Measurements from ENCODE around the gene SLIT1.

SLIT1 gene

DNA sequence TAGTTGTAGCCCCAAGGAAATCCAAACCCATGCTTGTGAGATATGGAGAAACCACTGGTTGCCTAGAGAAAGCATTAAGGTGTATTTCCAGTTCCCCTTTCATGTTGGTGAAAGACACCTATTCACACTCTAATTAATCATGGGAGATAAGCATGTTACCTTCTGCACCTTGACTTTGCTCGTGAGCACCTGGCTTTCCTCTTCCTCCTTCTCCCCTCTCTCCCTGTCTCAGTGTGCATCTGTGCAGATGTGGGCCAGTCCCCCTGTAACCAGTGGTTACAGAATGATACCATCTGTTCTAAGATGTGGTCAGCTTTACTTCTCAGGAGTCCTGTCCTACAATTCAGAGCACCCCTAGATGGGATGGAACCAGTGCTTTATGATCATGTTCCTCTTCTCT is 193.0 kb downstream of the SLIT1 start:
- no peak for ATAC-seq
- no peak for TF ChIP-seq SNAI2 (CRISPR knock-in tag; IDR thresholded peaks at IDR 0.05)

DNA sequence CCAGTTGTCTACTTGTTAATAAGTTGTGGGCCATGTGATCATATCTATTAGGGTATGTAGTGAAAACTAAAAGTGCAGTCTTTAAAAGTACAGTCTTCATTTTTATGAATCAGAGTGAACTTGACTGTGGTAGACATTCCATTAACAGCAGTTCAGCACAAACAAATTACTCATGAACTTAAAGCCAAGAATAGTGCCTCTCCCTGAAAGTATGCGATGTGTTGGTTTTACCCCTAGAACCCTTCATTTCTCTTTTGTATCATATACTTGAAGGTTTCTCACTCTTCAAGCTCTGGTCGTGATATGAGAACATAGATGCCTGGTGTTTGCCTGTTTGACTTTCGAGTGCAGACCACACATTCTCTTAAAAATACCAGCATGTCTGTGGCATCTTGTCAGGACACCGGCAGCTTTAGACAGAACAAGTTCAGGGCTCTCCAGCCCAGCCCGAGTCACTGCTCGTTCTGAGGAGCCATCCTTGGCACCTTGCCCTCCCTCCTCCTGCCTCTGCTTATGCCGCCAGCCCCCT is 194.4 kb downstream of the SLIT1 start:
- ATAC-seq, result peak; percentile 88
- TF ChIP-seq, protein P1, sequence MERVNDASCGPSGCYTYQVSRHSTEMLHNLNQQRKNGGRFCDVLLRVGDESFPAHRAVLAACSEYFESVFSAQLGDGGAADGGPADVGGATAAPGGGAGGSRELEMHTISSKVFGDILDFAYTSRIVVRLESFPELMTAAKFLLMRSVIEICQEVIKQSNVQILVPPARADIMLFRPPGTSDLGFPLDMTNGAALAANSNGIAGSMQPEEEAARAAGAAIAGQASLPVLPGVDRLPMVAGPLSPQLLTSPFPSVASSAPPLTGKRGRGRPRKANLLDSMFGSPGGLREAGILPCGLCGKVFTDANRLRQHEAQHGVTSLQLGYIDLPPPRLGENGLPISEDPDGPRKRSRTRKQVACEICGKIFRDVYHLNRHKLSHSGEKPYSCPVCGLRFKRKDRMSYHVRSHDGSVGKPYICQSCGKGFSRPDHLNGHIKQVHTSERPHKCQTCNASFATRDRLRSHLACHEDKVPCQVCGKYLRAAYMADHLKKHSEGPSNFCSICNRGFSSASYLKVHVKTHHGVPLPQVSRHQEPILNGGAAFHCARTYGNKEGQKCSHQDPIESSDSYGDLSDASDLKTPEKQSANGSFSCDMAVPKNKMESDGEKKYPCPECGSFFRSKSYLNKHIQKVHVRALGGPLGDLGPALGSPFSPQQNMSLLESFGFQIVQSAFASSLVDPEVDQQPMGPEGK (CRISPR knock-in tag; IDR thresholded peaks at IDR 0.05; ENCODE audit: borderline replicate concordance), result no peak
- no peak for TF ChIP-seq ESRRG (CRISPR knock-in tag; IDR thresholded peaks at IDR 0.05)
- TF ChIP-seq ZFP3 (CRISPR knock-in tag; IDR thresholded peaks at IDR 0.05), result no peak
- TF ChIP-seq, protein P2, sequence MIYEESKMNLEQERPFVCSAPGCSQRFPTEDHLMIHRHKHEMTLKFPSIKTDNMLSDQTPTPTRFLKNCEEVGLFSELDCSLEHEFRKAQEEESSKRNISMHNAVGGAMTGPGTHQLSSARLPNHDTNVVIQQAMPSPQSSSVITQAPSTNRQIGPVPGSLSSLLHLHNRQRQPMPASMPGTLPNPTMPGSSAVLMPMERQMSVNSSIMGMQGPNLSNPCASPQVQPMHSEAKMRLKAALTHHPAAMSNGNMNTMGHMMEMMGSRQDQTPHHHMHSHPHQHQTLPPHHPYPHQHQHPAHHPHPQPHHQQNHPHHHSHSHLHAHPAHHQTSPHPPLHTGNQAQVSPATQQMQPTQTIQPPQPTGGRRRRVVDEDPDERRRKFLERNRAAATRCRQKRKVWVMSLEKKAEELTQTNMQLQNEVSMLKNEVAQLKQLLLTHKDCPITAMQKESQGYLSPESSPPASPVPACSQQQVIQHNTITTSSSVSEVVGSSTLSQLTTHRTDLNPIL (CRISPR knock-in tag; IDR thresholded peaks at IDR 0.05; ENCODE audit: low read depth), result no peak
- TF ChIP-seq ISL1 (CRISPR knock-in tag; IDR thresholded peaks at IDR 0.05), result no peak
- TF ChIP-seq CSDC2 (CRISPR knock-in tag; IDR thresholded peaks at IDR 0.05), result no peak
- no peak for TF ChIP-seq GLIS3 (CRISPR knock-in tag; IDR thresholded peaks at IDR 0.05)
- TF ChIP-seq, protein P3, sequence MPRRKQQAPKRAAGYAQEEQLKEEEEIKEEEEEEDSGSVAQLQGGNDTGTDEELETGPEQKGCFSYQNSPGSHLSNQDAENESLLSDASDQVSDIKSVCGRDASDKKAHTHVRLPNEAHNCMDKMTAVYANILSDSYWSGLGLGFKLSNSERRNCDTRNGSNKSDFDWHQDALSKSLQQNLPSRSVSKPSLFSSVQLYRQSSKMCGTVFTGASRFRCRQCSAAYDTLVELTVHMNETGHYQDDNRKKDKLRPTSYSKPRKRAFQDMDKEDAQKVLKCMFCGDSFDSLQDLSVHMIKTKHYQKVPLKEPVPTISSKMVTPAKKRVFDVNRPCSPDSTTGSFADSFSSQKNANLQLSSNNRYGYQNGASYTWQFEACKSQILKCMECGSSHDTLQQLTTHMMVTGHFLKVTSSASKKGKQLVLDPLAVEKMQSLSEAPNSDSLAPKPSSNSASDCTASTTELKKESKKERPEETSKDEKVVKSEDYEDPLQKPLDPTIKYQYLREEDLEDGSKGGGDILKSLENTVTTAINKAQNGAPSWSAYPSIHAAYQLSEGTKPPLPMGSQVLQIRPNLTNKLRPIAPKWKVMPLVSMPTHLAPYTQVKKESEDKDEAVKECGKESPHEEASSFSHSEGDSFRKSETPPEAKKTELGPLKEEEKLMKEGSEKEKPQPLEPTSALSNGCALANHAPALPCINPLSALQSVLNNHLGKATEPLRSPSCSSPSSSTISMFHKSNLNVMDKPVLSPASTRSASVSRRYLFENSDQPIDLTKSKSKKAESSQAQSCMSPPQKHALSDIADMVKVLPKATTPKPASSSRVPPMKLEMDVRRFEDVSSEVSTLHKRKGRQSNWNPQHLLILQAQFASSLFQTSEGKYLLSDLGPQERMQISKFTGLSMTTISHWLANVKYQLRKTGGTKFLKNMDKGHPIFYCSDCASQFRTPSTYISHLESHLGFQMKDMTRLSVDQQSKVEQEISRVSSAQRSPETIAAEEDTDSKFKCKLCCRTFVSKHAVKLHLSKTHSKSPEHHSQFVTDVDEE (CRISPR knock-in tag; IDR thresholded peaks at IDR 0.05), result no peak
- TF ChIP-seq TCF4 (CRISPR knock-in tag; IDR thresholded peaks at IDR 0.05; ENCODE audit: borderline replicate concordance), result no peak
- TF ChIP-seq SNAI2 (CRISPR knock-in tag; IDR thresholded peaks at IDR 0.05), result no peak
- no peak for TF ChIP-seq ZNF565 (CRISPR knock-in tag; conservative IDR thresholded peaks at IDR 0.05; ENCODE audit: low read depth)
- TF ChIP-seq ZFP30 (CRISPR knock-in tag; IDR thresholded peaks at IDR 0.05), result no peak
- TF ChIP-seq ARNTL (CRISPR knock-in tag; IDR thresholded peaks at IDR 0.05; ENCODE audit: borderline replicate concordance, low read depth), result no peak
- no peak for TF ChIP-seq BACH2 (CRISPR knock-in tag; IDR thresholded peaks at IDR 0.05; ENCODE audit: borderline replicate concordance)

DNA sequence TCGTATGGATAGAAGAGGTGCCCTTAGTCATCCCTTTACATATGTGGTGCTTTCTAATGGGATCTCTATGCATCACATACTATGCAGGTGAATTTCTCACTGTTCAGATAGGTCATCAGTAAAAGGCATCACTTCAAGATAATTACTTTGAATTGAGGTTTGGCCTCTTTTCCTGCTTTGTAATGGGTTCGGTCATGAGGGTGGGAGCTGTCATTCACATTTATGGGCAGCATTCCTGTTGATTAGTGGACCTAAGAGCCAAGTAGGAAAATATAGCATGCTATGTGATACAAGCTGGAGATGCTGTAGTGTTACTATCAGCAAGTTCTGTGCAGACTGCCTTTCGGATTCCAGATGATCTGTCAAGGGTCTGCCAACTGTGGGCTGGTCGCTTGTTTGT is 197.3 kb downstream of the SLIT1 start:
- no peak for TF ChIP-seq GLIS3 (CRISPR knock-in tag; IDR thresholded peaks at IDR 0.05)
- TF ChIP-seq TOX (CRISPR knock-in tag; IDR thresholded peaks at IDR 0.05; ENCODE audit: borderline replicate concordance), result no peak
- TF ChIP-seq PPARA (CRISPR knock-in tag; IDR thresholded peaks at IDR 0.05; ENCODE audit: borderline replicate concordance), result no peak
- no peak for TF ChIP-seq ZNF70 (CRISPR knock-in tag; IDR thresholded peaks at IDR 0.05)
- TF ChIP-seq ZFP30 (CRISPR knock-in tag; IDR thresholded peaks at IDR 0.05), result no peak
- no peak for TF ChIP-seq BACH2 (CRISPR knock-in tag; IDR thresholded peaks at IDR 0.05; ENCODE audit: borderline replicate concordance)
- no peak for TF ChIP-seq SNAI2 (CRISPR knock-in tag; IDR thresholded peaks at IDR 0.05)
- TF ChIP-seq OSR1 (CRISPR knock-in tag; IDR thresholded peaks at IDR 0.05), result no peak
- no peak for TF ChIP-seq ESRRG (CRISPR knock-in tag; IDR thresholded peaks at IDR 0.05)
- TF ChIP-seq ZNF565 (CRISPR knock-in tag; conservative IDR thresholded peaks at IDR 0.05; ENCODE audit: low read depth), result no peak
- TF ChIP-seq CSDC2 (CRISPR knock-in tag; IDR thresholded peaks at IDR 0.05), result no peak
- TF ChIP-seq RARB (CRISPR knock-in tag; IDR thresholded peaks at IDR 0.05), result no peak
- ATAC-seq, result no peak

DNA sequence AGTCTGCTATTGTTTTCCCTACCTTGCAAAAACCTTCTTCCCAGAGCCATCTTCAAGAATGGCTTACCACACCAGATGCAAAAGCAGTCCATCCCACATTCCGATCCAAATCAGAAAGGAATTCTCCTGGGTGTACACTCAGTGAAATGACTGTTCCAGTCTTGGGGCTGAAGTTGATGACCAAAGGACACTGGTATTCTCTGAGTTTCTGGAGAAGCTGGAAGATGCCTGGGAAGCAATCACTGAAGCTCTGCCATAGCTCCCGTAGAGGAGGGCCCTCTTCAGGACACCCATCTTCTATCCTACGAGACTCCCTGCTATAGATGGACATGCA is 197.9 kb downstream of the SLIT1 start:
- no peak for ATAC-seq
- TF ChIP-seq, protein P1 (CRISPR knock-in tag; IDR thresholded peaks at IDR 0.05; ENCODE audit: borderline replicate concordance), result no peak
- TF ChIP-seq CSDC2 (CRISPR knock-in tag; IDR thresholded peaks at IDR 0.05) (no peak), ZNF565 (CRISPR knock-in tag; conservative IDR thresholded peaks at IDR 0.05; ENCODE audit: low read depth) (no peak), ESRRG (CRISPR knock-in tag; IDR thresholded peaks at IDR 0.05) (no peak), ZFP3 (CRISPR knock-in tag; IDR thresholded peaks at IDR 0.05) (no peak), GLIS3 (CRISPR knock-in tag; IDR thresholded peaks at IDR 0.05) (no peak), OSR1 (CRISPR knock-in tag; IDR thresholded peaks at IDR 0.05) (no peak), ZNF8 (CRISPR knock-in tag; IDR thresholded peaks at IDR 0.05) (no peak), BACH2 (CRISPR knock-in tag; IDR thresholded peaks at IDR 0.05; ENCODE audit: borderline replicate concordance) (no peak), ARNTL (CRISPR knock-in tag; IDR thresholded peaks at IDR 0.05; ENCODE audit: borderline replicate concordance, low read depth) (no peak), ZFP30 (CRISPR knock-in tag; IDR thresholded peaks at IDR 0.05) (no peak), ZNF70 (CRISPR knock-in tag; IDR thresholded peaks at IDR 0.05) (no peak)
- TF ChIP-seq, protein P3 (CRISPR knock-in tag; IDR thresholded peaks at IDR 0.05), result no peak
- TF ChIP-seq, protein P2 (CRISPR knock-in tag; IDR thresholded peaks at IDR 0.05; ENCODE audit: low read depth), result no peak
